ENCODE data around the gene PLEKHG7.

The PLEKHG7 gene

GRCh38 chr12:92702754-92703679 is at the start of gene PLEKHG7:
Gene PLEKHG7 (plus strand): TSS chr12:92702989. CDS start chr12:92706632, 3,643 bp downstream.
- in situ Hi-C loops (cut with MboI; ENCODE audit: low sequenced_read_pairs) = no loop called here

- in situ Hi-C loops (cut with MboI; ENCODE audit: low sequenced_read_pairs) = loop anchor here (25.0 kb wide), 1 partner anchor 1267 kb away; no protein-coding TSS in a partner anchor
These were observed 48.5 kb upstream of the PLEKHG7 start for GRCh38 chr12:92654256-92654655.

GRCh38 chr12:92654929-92655328 is 47.9 kb upstream of the PLEKHG7 start:
- in situ Hi-C loops (cut with MboI; ENCODE audit: low sequenced_read_pairs) = loop anchor here (25.0 kb wide), 1 partner anchor 1268 kb away; no protein-coding TSS in a partner anchor

GRCh38 chr12:92656911-92657310 is 45.9 kb upstream of the PLEKHG7 start:
- in situ Hi-C loops (cut with MboI; ENCODE audit: low sequenced_read_pairs) = loop anchor here (25.0 kb wide), 1 partner anchor 1270 kb away; no protein-coding TSS in a partner anchor

- in situ Hi-C loops (cut with MboI; ENCODE audit: low sequenced_read_pairs) = loop anchor here (25.0 kb wide), 1 partner anchor 1270 kb away; no protein-coding TSS in a partner anchor
These were observed 45.0 kb upstream of the PLEKHG7 start for GRCh38 chr12:92657770-92658169.

GRCh38 chr12:92658611-92659010 is 44.2 kb upstream of the PLEKHG7 start:
- in situ Hi-C loops (cut with MboI; ENCODE audit: low sequenced_read_pairs) = loop anchor here (25.0 kb wide), 1 partner anchor 1271 kb away; no protein-coding TSS in a partner anchor

GRCh38 chr12:92661269-92661668 is 41.5 kb upstream of the PLEKHG7 start:
- in situ Hi-C loops (cut with MboI; ENCODE audit: low sequenced_read_pairs) = loop anchor here (25.0 kb wide), 1 partner anchor 1274 kb away; no protein-coding TSS in a partner anchor

- in situ Hi-C loops (cut with MboI; ENCODE audit: low sequenced_read_pairs) = loop anchor here (25.0 kb wide), 1 partner anchor 1278 kb away; no protein-coding TSS in a partner anchor
These were observed 37.3 kb upstream of the PLEKHG7 start for GRCh38 chr12:92665496-92665895.

GRCh38 chr12:92668739-92669138 is 34.0 kb upstream of the PLEKHG7 start:
- in situ Hi-C loops (cut with MboI; ENCODE audit: low sequenced_read_pairs) = loop anchor here (25.0 kb wide), 1 partner anchor 1281 kb away; no protein-coding TSS in a partner anchor

GRCh38 chr12:92671524-92671923 is 31.3 kb upstream of the PLEKHG7 start:
- in situ Hi-C loops (cut with MboI; ENCODE audit: low sequenced_read_pairs) = loop anchor here (25.0 kb wide), 1 partner anchor 1284 kb away; no protein-coding TSS in a partner anchor

- in situ Hi-C loops (cut with MboI; ENCODE audit: low sequenced_read_pairs) = loop anchor here (25.0 kb wide), 1 partner anchor 1286 kb away; no protein-coding TSS in a partner anchor
These were observed 29.0 kb upstream of the PLEKHG7 start for GRCh38 chr12:92673756-92674155.

- in situ Hi-C loops (cut with MboI; ENCODE audit: low sequenced_read_pairs) = loop anchor here (25.0 kb wide), 1 partner anchor 1287 kb away; no protein-coding TSS in a partner anchor
These were observed 28.3 kb upstream of the PLEKHG7 start for GRCh38 chr12:92674500-92674899.

GRCh38 chr12:92675092-92675865 is 27.5 kb upstream of the PLEKHG7 start:
- in situ Hi-C loops (cut with MboI; ENCODE audit: low sequenced_read_pairs) = no loop called here

GRCh38 chr12:92676710-92677109 is 26.1 kb upstream of the PLEKHG7 start:
- in situ Hi-C loops (cut with MboI; ENCODE audit: low sequenced_read_pairs) = no loop called here

- in situ Hi-C loops (cut with MboI; ENCODE audit: low sequenced_read_pairs) = no loop called here
These were observed 12.2 kb upstream of the PLEKHG7 start for GRCh38 chr12:92690601-92691000.

GRCh38 chr12:92695056-92695455 is 7.7 kb upstream of the PLEKHG7 start:
- in situ Hi-C loops (cut with MboI; ENCODE audit: low sequenced_read_pairs) = no loop called here

- in situ Hi-C loops (cut with MboI; ENCODE audit: low sequenced_read_pairs) = no loop called here
These were observed 7.2 kb upstream of the PLEKHG7 start for GRCh38 chr12:92695577-92695976.

GRCh38 chr12:92696216-92696615 is 6.6 kb upstream of the PLEKHG7 start:
- in situ Hi-C loops (cut with MboI; ENCODE audit: low sequenced_read_pairs) = no loop called here

GRCh38 chr12:92698474-92698873 is 4.3 kb upstream of the PLEKHG7 start:
- in situ Hi-C loops (cut with MboI; ENCODE audit: low sequenced_read_pairs) = no loop called here

- in situ Hi-C loops (cut with MboI; ENCODE audit: low sequenced_read_pairs) = no loop called here
These were observed 1.3 kb upstream of the PLEKHG7 start for GRCh38 chr12:92701441-92701840.

GRCh38 chr12:92703786-92704185 is 997 bp downstream of the PLEKHG7 start:
- in situ Hi-C loops (cut with MboI; ENCODE audit: low sequenced_read_pairs) = no loop called here
